NB4 (cell line): ENCODE results near the gene CASKIN1.

Source experiments
- DNase-seq: peaks from one replicate; pipeline ENCODE4 v3.0.0; 2010; ENCODE audit warnings: low read depth
- H3K4me3 ChIP-seq: one replicate; pipeline ENCODE4 v1.5.1; 2011; ENCODE audit warnings: mild to moderate bottlenecking, low read depth, low read length, moderate library complexity
- CTCF ChIP-seq: IDR thresholded peaks from one replicate; pipeline ENCODE4 v1.5.1; 2012; ENCODE audit warnings: low read depth, low read length
- MAX ChIP-seq: IDR thresholded peaks from 2 replicates; pipeline ENCODE4 v1.6.1; 2011; ENCODE audit warnings: low read depth, low read length
- MYC ChIP-seq: IDR thresholded peaks from 2 replicates; pipeline ENCODE4 v1.6.1; 2011; ENCODE audit warnings: low read depth, low read length
- POLR2A ChIP-seq: IDR thresholded peaks from 2 replicates; pipeline ENCODE4 v1.6.1; 2011; ENCODE audit warnings: mild to moderate bottlenecking; ENCODE audit not compliant: insufficient read length; ENCODE audit errors: extremely low read depth

CASKIN1 gene

GRCh38 chr16:2233872-2234812 is 37.7 kb upstream of the CASKIN1 start:
- TF ChIP-seq MYC: no peak
- TF ChIP-seq MAX: no peak
- no peak for TF ChIP-seq POLR2A
- no peak for TF ChIP-seq CTCF
- H3K4me3 ChIP-seq: no peak overlapping the region
- no peak for DNase-seq

GRCh38 chr16:2233046-2233775 is 36.8 kb upstream of the CASKIN1 start:
- DNase-seq: no peak
- no peak for TF ChIP-seq POLR2A
- TF ChIP-seq MAX: no peak
- no peak for TF ChIP-seq MYC
- TF ChIP-seq CTCF: no peak
- H3K4me3 ChIP-seq: no peak overlapping the region

- TF ChIP-seq MYC: no peak
- no peak for TF ChIP-seq POLR2A
- TF ChIP-seq CTCF: no peak
- no peak for TF ChIP-seq MAX
- DNase-seq: no peak
- no peak overlapping the region for H3K4me3 ChIP-seq
Observed at GRCh38 chr16:2232094-2232990, 35.9 kb upstream of the CASKIN1 start.

GRCh38 chr16:2231016-2231931 is 34.9 kb upstream of the CASKIN1 start:
- DNase-seq: no peak
- TF ChIP-seq CTCF (no peak), MAX (no peak), MYC (no peak), POLR2A (no peak)

GRCh38 chr16:2230376-2230775 is 34.0 kb upstream of the CASKIN1 start:
- no peak overlapping the region for H3K4me3 ChIP-seq
- TF ChIP-seq MYC (no peak), CTCF (no peak), POLR2A (no peak), MAX (no peak)
- DNase-seq: no peak

More at GRCh38 chr16:2231016-2231931, 34.9 kb upstream of the CASKIN1 start:
- H3K4me3 ChIP-seq: no peak overlapping the region
